Endothelial cell of umbilical vein (primary cell): ENCODE measurements around the gene ENTPD7.

Source experiments
- CTCF ChIP-seq, 2 donors: IDR thresholded peaks; 1 replicate in 1 of 2; 2 replicates in 1 of 2; pipeline ENCODE4 v1.5.1; 2011; ENCODE audit warnings: low read length in 2 of 2, mild to moderate bottlenecking in 2 of 2, moderate library complexity in 2 of 2, control low read depth in 1 of 2, inconsistent platforms in 1 of 2, low read depth in 1 of 2; ENCODE audit not compliant: insufficient read depth in 1 of 2; ENCODE audit errors: extremely low read depth in 1 of 2
- FOS ChIP-seq: IDR thresholded peaks from 2 replicates; pipeline ENCODE4 v1.6.1; 2011; ENCODE audit warnings: mild to moderate bottlenecking, low read length, moderate library complexity, borderline replicate concordance; ENCODE audit not compliant: insufficient read depth
- MAX ChIP-seq: IDR thresholded peaks from 2 replicates; pipeline ENCODE4 v1.6.1; 2011; ENCODE audit not compliant: insufficient read depth, insufficient read length
- MYC ChIP-seq: IDR thresholded peaks from one replicate; pipeline ENCODE4 v1.6.1; 2011; ENCODE audit warnings: mild to moderate bottlenecking, low read depth, low read length
- POLR2A ChIP-seq: IDR thresholded peaks from 2 replicates; pipeline ENCODE4 v1.6.1; 2012; ENCODE audit warnings: low read depth, mild to moderate bottlenecking, control low read depth, low read length
- POLR2AphosphoS5 ChIP-seq: IDR thresholded peaks from 2 replicates; pipeline ENCODE4 v1.6.1; 2012; ENCODE audit warnings: low read depth, mild to moderate bottlenecking, control low read depth, low read length, moderate library complexity; ENCODE audit not compliant: insufficient read depth

GRCh38 chr10:99661377-99661763, 2.1 kb downstream of the ENTPD7 start:
- TF ChIP-seq POLR2A: no peak
- TF ChIP-seq FOS: peak; percentile 81
- no peak for TF ChIP-seq CTCF (IDR thresholded peaks at IDR 0.05; ENCODE audit: extremely low read depth in 1 of 2, insufficient read depth in 1 of 2, low read depth in 1 of 2, low read length in 2 of 2)
- no peak for TF ChIP-seq MYC
- TF ChIP-seq MAX: no peak
- TF ChIP-seq POLR2AphosphoS5: no peak
